GM12865 (cell line): Measurements from ENCODE around the gene OTOR.

Source experiments
- DNase-seq: peaks from one replicate; pipeline ENCODE4 v3.0.0; 2010; ENCODE audit warnings: low read depth
- H3K4me3 ChIP-seq: 2 replicates; pipeline ENCODE4 v1.5.1; 2011; ENCODE audit warnings: mild to moderate bottlenecking, low read depth, low read length, control low read depth
- TF ChIP-seq, protein P1 (sequence below): IDR thresholded peaks from 2 replicates; pipeline ENCODE4 v1.5.1; 2011; ENCODE audit warnings: low read length, control low read depth, low read depth, inconsistent platforms; ENCODE audit not compliant: insufficient read depth; ENCODE audit errors: missing control alignments

The OTOR gene

GRCh38 chr20:16778159-16778558, 30.0 kb downstream of the OTOR start:
- no peak overlapping the region for H3K4me3 ChIP-seq
- TF ChIP-seq, protein P1, sequence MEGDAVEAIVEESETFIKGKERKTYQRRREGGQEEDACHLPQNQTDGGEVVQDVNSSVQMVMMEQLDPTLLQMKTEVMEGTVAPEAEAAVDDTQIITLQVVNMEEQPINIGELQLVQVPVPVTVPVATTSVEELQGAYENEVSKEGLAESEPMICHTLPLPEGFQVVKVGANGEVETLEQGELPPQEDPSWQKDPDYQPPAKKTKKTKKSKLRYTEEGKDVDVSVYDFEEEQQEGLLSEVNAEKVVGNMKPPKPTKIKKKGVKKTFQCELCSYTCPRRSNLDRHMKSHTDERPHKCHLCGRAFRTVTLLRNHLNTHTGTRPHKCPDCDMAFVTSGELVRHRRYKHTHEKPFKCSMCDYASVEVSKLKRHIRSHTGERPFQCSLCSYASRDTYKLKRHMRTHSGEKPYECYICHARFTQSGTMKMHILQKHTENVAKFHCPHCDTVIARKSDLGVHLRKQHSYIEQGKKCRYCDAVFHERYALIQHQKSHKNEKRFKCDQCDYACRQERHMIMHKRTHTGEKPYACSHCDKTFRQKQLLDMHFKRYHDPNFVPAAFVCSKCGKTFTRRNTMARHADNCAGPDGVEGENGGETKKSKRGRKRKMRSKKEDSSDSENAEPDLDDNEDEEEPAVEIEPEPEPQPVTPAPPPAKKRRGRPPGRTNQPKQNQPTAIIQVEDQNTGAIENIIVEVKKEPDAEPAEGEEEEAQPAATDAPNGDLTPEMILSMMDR: no peak
- no peak for DNase-seq

- DNase-seq: no peak
- TF ChIP-seq, protein P1: no peak
These were observed 33.3 kb downstream of the OTOR start for GRCh38 chr20:16781496-16781895.

GRCh38 chr20:16785226-16785625, 37.1 kb downstream of the OTOR start:
- H3K4me3 ChIP-seq: no peak overlapping the region
- DNase-seq: no peak
- TF ChIP-seq, protein P1: no peak

More at GRCh38 chr20:16781496-16781895, 33.3 kb downstream of the OTOR start:
- no peak overlapping the region for H3K4me3 ChIP-seq
